H1 (cell line): ENCODE data around the gene TRIM62. TPM values are rescaled to one million over a fixed set of nuclear protein-coding genes. Genes with fewer than 3 reads are reported as not detected.

Experiments used
- CTCF ChIA-PET: fragments of 300-600 bp; sonication (Branson Sonifier 250); formaldehyde crosslinking; loops from one replicate; lab custom pipeline; 2021; ENCODE audit not compliant: partially characterized antibody; lab: Charles Lee
- POLR2A ChIA-PET: fragments of 300-600 bp; sonication (Branson Sonifier 250); formaldehyde crosslinking; loops from one replicate; lab custom pipeline; 2021; ENCODE audit warnings: inconsistent platforms; ENCODE audit not compliant: partially characterized antibody; lab: Charles Lee
- DNase-seq, 2 experiments: peaks; one replicate each; pipeline versions ENCODE4 v3.0.0 to v3.0.0-alpha.2; 2010 to 2022; ENCODE audit warnings: low spot score in 2 of 2, low read depth in 1 of 2, mixed read lengths in 1 of 2
- FAIRE-seq: peaks from 2 replicates; lab custom pipeline; 2011; peaks lifted over from hg19 to GRCh38; lab: Jason Lieb, UNC
- H2AFZ ChIP-seq: 2 replicates; pipeline ENCODE4 v1.8.1; 2012; ENCODE audit warnings: low read length, inconsistent platforms
- H2AK5ac ChIP-seq: 2 replicates; pipeline ENCODE4 v1.6.1; 2013; ENCODE audit warnings: low read depth, low read length
- H2BK120ac ChIP-seq: replicated peaks from 2 replicates; pipeline ENCODE3; 2013; ENCODE audit warnings: low read depth, low read length, inconsistent platforms
- H2BK12ac ChIP-seq: 2 replicates; pipeline ENCODE4 v1.6.1; 2013; ENCODE audit warnings: low read depth, low read length
- H2BK15ac ChIP-seq: 2 replicates; pipeline ENCODE4 v1.6.1; 2013; ENCODE audit warnings: low read length
- H2BK20ac ChIP-seq: 2 replicates; pipeline ENCODE4 v1.6.1; 2013; ENCODE audit warnings: low read length
- H2BK5ac ChIP-seq: 2 replicates; pipeline ENCODE4 v1.6.1; 2013; ENCODE audit warnings: low read depth, low read length
- H3K14ac ChIP-seq: 2 replicates; pipeline ENCODE4 v1.6.1; 2013; ENCODE audit warnings: inconsistent platforms; ENCODE audit not compliant: insufficient read length
- H3K18ac ChIP-seq: 2 replicates; pipeline ENCODE4 v1.6.1; 2013; ENCODE audit warnings: low read length; ENCODE audit errors: extremely low read depth
- H3K23ac ChIP-seq: 2 replicates; pipeline ENCODE4 v1.6.1; 2013; ENCODE audit warnings: inconsistent platforms; ENCODE audit not compliant: insufficient read length
- H3K23me2 ChIP-seq: 2 replicates; pipeline ENCODE4 v1.6.1; 2013; ENCODE audit warnings: low read depth, low read length
- H3K27ac ChIP-seq: 2 replicates; pipeline ENCODE4 v1.6.1; 2011; ENCODE audit warnings: low read depth, low read length, inconsistent platforms
- H3K27me3 ChIP-seq, 4 experiments: replicated peaks in 1 of 4; 1 replicate in 1 of 4; 2 replicates in 3 of 4; pipeline versions ENCODE4 v1.6.1 to v1.8.1; 2011 to 2013; ENCODE audit warnings: low read length in 3 of 4, mild to moderate bottlenecking in 3 of 4, inconsistent platforms in 2 of 4, mixed read lengths in 2 of 4, moderate library complexity in 1 of 4; ENCODE audit not compliant: control insufficient read depth in 3 of 4, insufficient read depth in 3 of 4; ENCODE audit errors: extremely low read depth in 1 of 4
- H3K36me3 ChIP-seq, 4 experiments: 2 replicates each; pipeline versions ENCODE4 v1.6.1 to v1.8.1; 2011 to 2013; ENCODE audit warnings: mild to moderate bottlenecking in 4 of 4, low read length in 3 of 4, moderate library complexity in 2 of 4, control low read depth in 1 of 4, inconsistent platforms in 1 of 4; ENCODE audit not compliant: insufficient read depth in 4 of 4, control insufficient read depth in 2 of 4
- H3K4ac ChIP-seq: replicated peaks from 2 replicates; pipeline ENCODE3; 2013; ENCODE audit warnings: low read length, low read depth, mixed read lengths, inconsistent platforms; ENCODE audit not compliant: insufficient read length
- H3K4me1 ChIP-seq, 4 experiments: replicated peaks in 1 of 4; 1 replicate in 1 of 4; 2 replicates in 3 of 4; pipeline versions ENCODE4 v1.6.1 to v1.8.1; 2011 to 2013; ENCODE audit warnings: low read length in 3 of 4, inconsistent platforms in 2 of 4, mixed read lengths in 1 of 4; ENCODE audit not compliant: insufficient read depth in 4 of 4, control insufficient read depth in 3 of 4
- H3K4me2 ChIP-seq, 2 experiments: 2 replicates each; pipeline versions ENCODE4 v1.6.1 to v1.8.1; 2011 to 2013; ENCODE audit warnings: low read depth in 2 of 2, low read length in 2 of 2, control low read depth in 1 of 2, inconsistent platforms in 1 of 2, mild to moderate bottlenecking in 1 of 2; ENCODE audit not compliant: insufficient read depth in 1 of 2
- H3K4me3 ChIP-seq, 4 experiments: fragments of 200-600, 300-600 bp in 1 of 4; sonication (generic), shearing (Covaris generic), sonication (Bioruptor Twin) in 1 of 4; 2 replicates each; pipeline versions ENCODE4 v1.5.1 to v1.8.1; 2011 to 2016; ENCODE audit warnings: low read length in 4 of 4, low read depth in 3 of 4, control low read depth in 2 of 4, inconsistent platforms in 2 of 4, mild to moderate bottlenecking in 2 of 4, mixed read lengths in 1 of 4, moderate library complexity in 1 of 4; ENCODE audit not compliant: insufficient read depth in 2 of 4; ENCODE audit errors: extremely low read depth in 1 of 4
- H3K56ac ChIP-seq: replicated peaks from 2 replicates; pipeline ENCODE3; 2013; ENCODE audit warnings: low read depth, mild to moderate bottlenecking, mixed read lengths, low read length, inconsistent platforms; ENCODE audit not compliant: insufficient read length
- H3K79me1 ChIP-seq: 2 replicates; pipeline ENCODE4 v1.6.1; 2013; ENCODE audit warnings: low read depth, low read length, control low read depth
- H3K79me2 ChIP-seq, 2 experiments: 2 replicates each; pipeline versions ENCODE4 v1.6.1 to v1.8.1; 2012 to 2013; ENCODE audit warnings: low read length in 2 of 2, mild to moderate bottlenecking in 2 of 2, inconsistent platforms in 1 of 2; ENCODE audit not compliant: insufficient read depth in 2 of 2, control insufficient read depth in 1 of 2
- H3K9ac ChIP-seq, 4 experiments: replicated peaks in 1 of 4; 1 replicate in 1 of 4; 2 replicates in 3 of 4; pipeline versions ENCODE4 v1.6.1 to v1.8.1; 2011 to 2013; ENCODE audit warnings: low read depth in 3 of 4, low read length in 3 of 4, control low read depth in 2 of 4, mild to moderate bottlenecking in 2 of 4, moderate library complexity in 2 of 4, inconsistent platforms in 1 of 4; ENCODE audit errors: extremely low read depth in 1 of 4
- H3K9me3 ChIP-seq, 2 experiments: 2 replicates each; pipeline versions ENCODE4 v1.6.1 to v1.8.1; 2012 to 2013; ENCODE audit warnings: mild to moderate bottlenecking in 2 of 2, moderate library complexity in 2 of 2, control low read depth in 1 of 2, inconsistent platforms in 1 of 2, low read depth in 1 of 2, low read length in 1 of 2, mixed read lengths in 1 of 2; ENCODE audit not compliant: insufficient read depth in 2 of 2
- H4K20me1 ChIP-seq, 2 experiments: replicated peaks in 1 of 2; 2 replicates each; pipeline versions ENCODE3 to v1.8.1; 2011 to 2013; ENCODE audit warnings: inconsistent platforms in 2 of 2, low read length in 2 of 2, mild to moderate bottlenecking in 1 of 2; ENCODE audit not compliant: insufficient read depth in 2 of 2, control insufficient read depth in 1 of 2
- H4K5ac ChIP-seq: 2 replicates; pipeline ENCODE4 v1.6.1; 2013; ENCODE audit warnings: low read length, low read depth, mixed read lengths, inconsistent platforms; ENCODE audit not compliant: insufficient read length
- H4K8ac ChIP-seq: 2 replicates; pipeline ENCODE4 v1.8.0; 2013; ENCODE audit warnings: mild to moderate bottlenecking, moderate library complexity, low read length, inconsistent platforms; ENCODE audit not compliant: insufficient read depth; ENCODE audit errors: extremely low read depth
- H4K91ac ChIP-seq: replicated peaks from 2 replicates; pipeline ENCODE3; 2013; ENCODE audit warnings: low read length, mixed read lengths, inconsistent platforms; ENCODE audit not compliant: insufficient read length
- CBX5 ChIP-seq: fragments of 300-800, 300-1000 bp; sonication (generic); IDR thresholded peaks from 2 replicates; pipeline ENCODE4 v1.7.1; 2016; ENCODE audit warnings: antibody characterized with exemption, low read length, low read depth
- CBX8 ChIP-seq: fragments of 300-800, 300-1000 bp; sonication (generic); IDR thresholded peaks from 2 replicates; pipeline ENCODE4 v1.7.1; 2016; ENCODE audit warnings: low read depth, low read length, borderline replicate concordance
- CHD2 ChIP-seq: IDR thresholded peaks from 2 replicates; pipeline ENCODE4 v1.6.1; 2012; ENCODE audit warnings: low read length, improper control_type of control experiment
- CTBP2 ChIP-seq: IDR thresholded peaks from 2 replicates; pipeline ENCODE4 v1.7.0; 2011; ENCODE audit warnings: borderline replicate concordance, mild to moderate bottlenecking, moderate library complexity, mixed read lengths, low read length; ENCODE audit not compliant: insufficient read depth, insufficient read length
- E2F6 ChIP-seq: IDR thresholded peaks from 2 replicates; pipeline ENCODE4 v1.6.1; 2012; ENCODE audit warnings: inconsistent platforms
- EGR1 ChIP-seq: IDR thresholded peaks from 2 replicates; pipeline ENCODE4 v1.6.1; 2011; ENCODE audit warnings: low read depth, low read length, borderline replicate concordance
- FOSL1 ChIP-seq: IDR thresholded peaks from 2 replicates; pipeline ENCODE4 v1.6.1; 2011; ENCODE audit warnings: mild to moderate bottlenecking, low read depth, low read length, moderate library complexity; ENCODE audit not compliant: insufficient read depth
- MAFK ChIP-seq: IDR thresholded peaks from 2 replicates; pipeline ENCODE4 v1.6.1; 2012; ENCODE audit warnings: low read depth, mild to moderate bottlenecking, improper control_type of control experiment, low read length
- POLR2A ChIP-seq, 2 experiments: IDR thresholded peaks; 1 replicate in 1 of 2; 2 replicates in 1 of 2; pipeline ENCODE4 v1.6.1; 2011; ENCODE audit warnings: low read depth in 2 of 2, low read length in 2 of 2, mild to moderate bottlenecking in 2 of 2; ENCODE audit errors: control extremely low read depth in 1 of 2
- RBBP5 ChIP-seq: IDR thresholded peaks from 2 replicates; pipeline ENCODE4 v1.7.1; 2012; ENCODE audit warnings: low read depth, mild to moderate bottlenecking, inconsistent platforms, low read length, moderate library complexity, borderline replicate concordance
- TCF12 ChIP-seq: IDR thresholded peaks from 2 replicates; pipeline ENCODE4 v1.6.1; 2011; ENCODE audit warnings: low read depth, mild to moderate bottlenecking, low read length
- TEAD4 ChIP-seq: IDR thresholded peaks from 2 replicates; pipeline ENCODE4 v1.6.1; 2012; ENCODE audit warnings: low read depth, low read length, inconsistent platforms, mixed read lengths
- WGBS, 2 experiments: shearing (Covaris generic) in 1 of 2; methylation state at CpG; one replicate each; pipeline versions ENCODE4 v1.1.6 to v1.1.7; 2013 to 2015; ENCODE audit warnings: low lambda C conversion rate in 2 of 2, mixed read lengths in 2 of 2, inconsistent platforms in 1 of 2, low coverage in 1 of 2, missing lambda C conversion rate in 1 of 2; ENCODE audit not compliant: insufficient replicate concordance in 2 of 2, insufficient coverage in 1 of 2, insufficient read length in 1 of 2; ENCODE audit errors: extremely low coverage in 1 of 2, missing lambda C conversion rate in 1 of 2; 5-methylcytosine and 5-hydroxymethylcytosine counted together
- polyA plus RNA-seq, 7 experiments: library from polyadenylated mRNA; depleted of rRNA in 3 of 7; stranded (reverse) in 5 of 7; unstranded in 2 of 7; fragments of >200 nt in 5 of 7; fragments of 200-250 nt in 2 of 7; gene quantifications; 1 replicate in 5 of 7; 2 replicates in 1 of 7; 4 replicates in 1 of 7; pipeline versions ENCODE4 v1.2.1 to v1.2.3, GENCODE V29; 2011 to 2013; ENCODE audit warnings: missing spikeins in 2 of 7, mixed read lengths in 2 of 7
- total RNA-seq: library from RNA; stranded (reverse); fragmentation: NEBNext Ultra II Directional; extraction: Animal tissue kit (Norgen Biotek cat#: 25700); gene quantifications from 2 replicates; pipeline ENCODE4 v1.2.1, GENCODE V29; 2021

The TRIM62 gene
- total and polyA plus RNA-seq, 2 of the 8 experiments (the other 6 are each of a cell fraction or from before 2014, with no cell fraction given), result 6.3 to 10.8 TPM

- H2BK15ac ChIP-seq, result no peak overlapping the region
- no peaks in the 10 kb centered on the region for H3K36me3 ChIP-seq
- no peak for TF ChIP-seq RBBP5
- TF ChIP-seq TEAD4, result no peak
- TF ChIP-seq EGR1, result no peak
- TF ChIP-seq POLR2A (IDR thresholded peaks at IDR 0.05; ENCODE audit: control extremely low read depth in 1 of 2, low read depth in 2 of 2, low read length in 2 of 2), result no peak
- no peak for TF ChIP-seq CBX5
- TF ChIP-seq TCF12, result no peak
- no peak for TF ChIP-seq E2F6
- TF ChIP-seq FOSL1, result no peak
- no peak for TF ChIP-seq CBX8
- no peak for TF ChIP-seq CHD2
- no peak for TF ChIP-seq CTBP2
- TF ChIP-seq MAFK, result no peak
- no peak overlapping the region for H3K4me3 ChIP-seq
- H3K23ac ChIP-seq, result no peak overlapping the region
- no peaks in the 10 kb centered on the region for H3K79me2 ChIP-seq
- no peak overlapping the region for H4K5ac ChIP-seq
- no peak overlapping the region for H2AFZ ChIP-seq
- ChIA-PET CTCF (interaction anchor here (1.3 to 2.8 kb wide), 2 partner anchors 77 to 102 kb away, joined by 4 to 8 read pairs; no protein-coding TSS in a partner anchor), POLR2A (no interaction called here)
- no peak overlapping the region for H2AK5ac ChIP-seq
- DNase-seq, result no peak
- no peak overlapping the region for H3K9ac ChIP-seq
- no peak overlapping the region for H2BK120ac ChIP-seq
- no peak overlapping the region for H3K4ac ChIP-seq
- H3K23me2 ChIP-seq, result no peaks in the 10 kb centered on the region
- H3K4me1 ChIP-seq, result no peaks in the 10 kb centered on the region
- no peak overlapping the region; the same call in 1 of the 2 replicates for H4K8ac ChIP-seq
- no peak overlapping the region for H3K18ac ChIP-seq
- no peaks in the 10 kb centered on the region for H3K9me3 ChIP-seq
- no peak overlapping the region for H3K4me2 ChIP-seq
- no peak overlapping the region for H2BK12ac ChIP-seq
- FAIRE-seq, result no peak
- no peaks in the 10 kb centered on the region for H4K20me1 ChIP-seq
- no peaks in the 10 kb centered on the region for H3K27me3 ChIP-seq
- H4K91ac ChIP-seq, result no peak overlapping the region
- 93% methylated on average over 2 of the region's 2 CpGs; no CpG with 5 or more reads in 1 of the 2 experiments for WGBS, 2 experiments
- H3K27ac ChIP-seq, result no peak overlapping the region
- no peak overlapping the region for H3K56ac ChIP-seq
- H3K79me1 ChIP-seq, result no peaks in the 10 kb centered on the region
- no peak overlapping the region for H2BK5ac ChIP-seq
- no peak overlapping the region for H3K14ac ChIP-seq
- no peak overlapping the region for H2BK20ac ChIP-seq
These were observed 39.5 kb upstream of the TRIM62 start for GRCh38 chr1:33221385-33221758.
